ENCODE data around the gene TEC.

The TEC gene

GRCh38 chr4:48114412-48114811 is 155.2 kb downstream of the TEC start:
- DNase-seq: no peak

GRCh38 chr4:48112017-48112667 is 157.5 kb downstream of the TEC start:
- no peak for DNase-seq

- no peak for DNase-seq
Observed at GRCh38 chr4:48110452-48110978, 159.1 kb downstream of the TEC start.

GRCh38 chr4:48109413-48110263 is 160.0 kb downstream of the TEC start:
- DNase-seq: peak; percentile 76

GRCh38 chr4:48108309-48109073 is 161.1 kb downstream of the TEC start:
- no peak for DNase-seq

GRCh38 chr4:48105230-48105629 is 164.4 kb downstream of the TEC start:
- no peak for DNase-seq

- DNase-seq: no peak
Observed at GRCh38 chr4:48103483-48104139, 166.0 kb downstream of the TEC start.

- no peak for DNase-seq
Observed at GRCh38 chr4:48102303-48102702, 167.3 kb downstream of the TEC start.

- no peak for DNase-seq
Observed at GRCh38 chr4:48100256-48100655, 169.4 kb downstream of the TEC start.

- DNase-seq: no peak
Observed at GRCh38 chr4:48095441-48095840, 174.2 kb downstream of the TEC start.

- peak; percentile 87 for DNase-seq
Observed at GRCh38 chr4:48093991-48094416, 175.6 kb downstream of the TEC start.

- DNase-seq: no peak
Observed at GRCh38 chr4:48090621-48091020, 179.0 kb downstream of the TEC start.

- no peak for DNase-seq
Observed at GRCh38 chr4:48085821-48086589, 183.6 kb downstream of the TEC start.

All from OCI-M1 (cell line).